ENCODE data around the gene HK1. TPM values are rescaled to one million over a fixed set of nuclear protein-coding genes. Genes with fewer than 3 reads are reported as not detected.

Gene HK1
- total RNA-seq, 4 donors from 2014 or later: 130 to 189 (median 142) TPM

- 80 to 89% methylated on average over 8 of the region's 8 CpGs for whole genome bisulfite sequencing, 2 donors
- DNase-seq: no peak
- Histone ChIP-seq H3K9me3 (no peaks in the 10 kb centered on the region), H3K4me3 (no peak overlapping the region), H3K36me3 (peaks cover 0 to 79% (median 0%) of the 10 kb centered on the region in 3 donors), H3K27me3 (no peaks in the 10 kb centered on the region), H3K4me1 (peaks cover 7 to 38% (median 10%) of the 10 kb centered on the region in 3 donors), H3K27ac (no peak overlapping the region)
- TF ChIP-seq CTCF (IDR thresholded peaks at IDR 0.05): no peak
- intact Hi-C loops (cut with DNase I): no loop called here
Observed at GRCh38 chr10:69353977-69354635, 75.8 kb downstream of the HK1 start.

GRCh38 chr10:69356187-69356586 lies 77.9 kb downstream of the HK1 start:
- H3K9me3 ChIP-seq: no peaks in the 10 kb centered on the region
- H3K4me1 ChIP-seq: peaks cover 22 to 48% (median 25%) of the 10 kb centered on the region in 3 donors
- H3K27ac ChIP-seq: no peak overlapping the region
- intact Hi-C loops (cut with DNase I): no loop called here
- H3K36me3 ChIP-seq: peaks cover 0 to 71% (median 0%) of the 10 kb centered on the region in 3 donors
- 84 to 90% methylated on average over 2 of the region's 2 CpGs for WGBS, 2 donors
- no peak overlapping the region for H3K4me3 ChIP-seq
- no peak for DNase-seq
- TF ChIP-seq POLR2A (IDR thresholded peaks at IDR 0.05) (no peak), CTCF (IDR thresholded peaks at IDR 0.05) (no peak)
- H3K27me3 ChIP-seq: no peaks in the 10 kb centered on the region

GRCh38 chr10:69358148-69358795 lies 80.0 kb downstream of the HK1 start:
- peaks cover 43 to 57% (median 44%) of the 10 kb centered on the region in 3 donors for H3K4me1 ChIP-seq
- no peaks in the 10 kb centered on the region for H3K9me3 ChIP-seq
- 69 to 82% methylated on average over 12 of the region's 12 CpGs for WGBS, 2 donors
- intact Hi-C loops (cut with DNase I): no loop called here
- no peak for DNase-seq
- H3K36me3 ChIP-seq: peaks cover 0 to 62% (median 0%) of the 10 kb centered on the region in 3 donors
- TF ChIP-seq POLR2A (IDR thresholded peaks at IDR 0.05): no peak
- TF ChIP-seq CTCF (IDR thresholded peaks at IDR 0.05): no peak
- H3K27me3 ChIP-seq: no peaks in the 10 kb centered on the region
- H3K27ac ChIP-seq: peak overlapping the region in 3 of 4 donors; percentile 18 to 90 (median 87)
- H3K4me3 ChIP-seq: no peak overlapping the region

GRCh38 chr10:69359148-69359547 lies 80.9 kb downstream of the HK1 start:
- Histone ChIP-seq H3K36me3 (peaks cover 0 to 61% (median 0%) of the 10 kb centered on the region in 3 donors), H3K4me3 (no peak overlapping the region), H3K4me1 (peaks cover 45 to 66% (median 46%) of the 10 kb centered on the region in 3 donors), H3K9me3 (no peaks in the 10 kb centered on the region), H3K27ac (peak overlapping the region; percentile 74 to 90 (median 86)), H3K27me3 (no peaks in the 10 kb centered on the region)
- 72 to 79% methylated on average over 3 of the region's 3 CpGs for WGBS, 2 donors
- intact Hi-C loops (cut with DNase I): no loop called here
- no peak for TF ChIP-seq POLR2A (IDR thresholded peaks at IDR 0.05)
- TF ChIP-seq CTCF (IDR thresholded peaks at IDR 0.05): no peak
- DNase-seq: no peak

DNA sequence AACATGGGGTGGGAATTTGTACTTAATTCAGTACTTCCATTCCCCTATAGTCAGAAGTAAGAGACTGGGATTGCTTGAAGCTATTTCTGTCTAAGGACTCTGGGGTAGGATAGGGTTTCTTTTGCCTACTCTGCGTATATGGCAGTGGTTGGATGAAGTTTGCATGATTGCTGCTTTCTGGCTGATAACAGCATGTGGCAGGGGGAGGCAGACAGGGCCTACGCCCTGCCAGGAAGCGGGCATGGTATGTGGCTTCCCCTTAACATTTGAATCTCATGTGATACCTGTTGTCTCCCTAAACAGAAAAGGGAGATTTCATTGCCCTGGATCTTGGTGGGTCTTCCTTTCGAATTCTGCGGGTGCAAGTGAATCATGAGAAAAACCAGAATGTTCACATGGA lies 81.3 kb downstream of the HK1 start:
- Histone ChIP-seq H3K4me1 (peaks cover 45 to 68% (median 46%) of the 10 kb centered on the region in 3 donors), H3K9me3 (no peaks in the 10 kb centered on the region), H3K27me3 (no peaks in the 10 kb centered on the region), H3K4me3 (no peak overlapping the region), H3K27ac (peak overlapping the region; percentile 74 to 90 (median 86)), H3K36me3 (peaks cover under 1 to 61% (median under 1%) of the 10 kb centered on the region in 3 donors)
- WGBS, 2 donors: 73 to 78% methylated on average over 5 of the region's 5 CpGs
- no peak for TF ChIP-seq CTCF (IDR thresholded peaks at IDR 0.05)
- TF ChIP-seq POLR2A (IDR thresholded peaks at IDR 0.05): no peak
- no peak for DNase-seq
- intact Hi-C loops (cut with DNase I): no loop called here
